ENCODE results near the gene ACSS1.

- TF ChIP-seq, protein P1, sequence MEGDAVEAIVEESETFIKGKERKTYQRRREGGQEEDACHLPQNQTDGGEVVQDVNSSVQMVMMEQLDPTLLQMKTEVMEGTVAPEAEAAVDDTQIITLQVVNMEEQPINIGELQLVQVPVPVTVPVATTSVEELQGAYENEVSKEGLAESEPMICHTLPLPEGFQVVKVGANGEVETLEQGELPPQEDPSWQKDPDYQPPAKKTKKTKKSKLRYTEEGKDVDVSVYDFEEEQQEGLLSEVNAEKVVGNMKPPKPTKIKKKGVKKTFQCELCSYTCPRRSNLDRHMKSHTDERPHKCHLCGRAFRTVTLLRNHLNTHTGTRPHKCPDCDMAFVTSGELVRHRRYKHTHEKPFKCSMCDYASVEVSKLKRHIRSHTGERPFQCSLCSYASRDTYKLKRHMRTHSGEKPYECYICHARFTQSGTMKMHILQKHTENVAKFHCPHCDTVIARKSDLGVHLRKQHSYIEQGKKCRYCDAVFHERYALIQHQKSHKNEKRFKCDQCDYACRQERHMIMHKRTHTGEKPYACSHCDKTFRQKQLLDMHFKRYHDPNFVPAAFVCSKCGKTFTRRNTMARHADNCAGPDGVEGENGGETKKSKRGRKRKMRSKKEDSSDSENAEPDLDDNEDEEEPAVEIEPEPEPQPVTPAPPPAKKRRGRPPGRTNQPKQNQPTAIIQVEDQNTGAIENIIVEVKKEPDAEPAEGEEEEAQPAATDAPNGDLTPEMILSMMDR (IDR thresholded peaks at IDR 0.05) = no peak
- no peak for TF ChIP-seq ZFX (IDR thresholded peaks at IDR 0.05; ENCODE audit: borderline replicate concordance)
These were observed 94.0 kb downstream of the ACSS1 start for GRCh38 chr20:24963672-24964505.
